GM20431 (cell line): ENCODE data around the gene ENPP5.
"Not testable (repeated sequence)": the region's sequence is repeated elsewhere in the genome, so short reads cannot be mapped to it uniquely, and the experiment has no call there.

Source experiments
- in situ Hi-C: fragments of 300-500 bp; cut with MseI, MboI; formaldehyde crosslinking; loops from one replicate; pipeline ENCODE4 v1.15.0; 2020; ENCODE audit warnings: low sequenced_read_pairs; ENCODE audit not compliant: unreplicated experiment

ENPP5 gene

DNA sequence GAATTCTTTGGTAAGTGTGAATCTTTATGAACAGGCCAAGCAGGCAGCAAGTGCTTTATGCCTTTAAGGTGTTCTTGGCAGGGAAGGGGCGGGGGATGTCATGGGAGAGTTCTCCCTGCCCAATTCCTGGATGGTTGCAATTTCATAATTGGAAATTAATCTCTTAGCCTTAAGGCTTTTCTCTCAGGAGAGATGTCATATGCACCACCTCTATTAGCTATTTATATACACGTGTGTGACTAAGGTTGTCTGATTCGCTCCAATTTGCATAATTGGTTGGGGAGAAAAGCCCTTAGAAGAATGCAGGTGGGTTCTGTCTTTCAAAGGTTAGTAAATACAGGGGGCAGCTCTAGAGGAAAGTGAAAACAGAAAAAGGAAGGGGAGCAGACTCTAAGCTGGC is 5.2 kb upstream of the ENPP5 start:
- in situ Hi-C loops, result no loop called here

GRCh38 chr6:46175446-46175845 is 4.7 kb upstream of the ENPP5 start:
- in situ Hi-C loops, result no loop called here

- in situ Hi-C loops, result no loop called here
These were observed 4.1 kb upstream of the ENPP5 start for GRCh38 chr6:46174904-46175303.

- in situ Hi-C loops, result no loop called here
These were observed 1.4 kb upstream of the ENPP5 start for GRCh38 chr6:46172176-46172575.

- in situ Hi-C loops, result no loop called here
These were observed 10.7 kb downstream of the ENPP5 start for GRCh38 chr6:46160102-46160501.

- in situ Hi-C loops, result no loop called here
These were observed 11.6 kb downstream of the ENPP5 start for GRCh38 chr6:46159229-46159628.

DNA sequence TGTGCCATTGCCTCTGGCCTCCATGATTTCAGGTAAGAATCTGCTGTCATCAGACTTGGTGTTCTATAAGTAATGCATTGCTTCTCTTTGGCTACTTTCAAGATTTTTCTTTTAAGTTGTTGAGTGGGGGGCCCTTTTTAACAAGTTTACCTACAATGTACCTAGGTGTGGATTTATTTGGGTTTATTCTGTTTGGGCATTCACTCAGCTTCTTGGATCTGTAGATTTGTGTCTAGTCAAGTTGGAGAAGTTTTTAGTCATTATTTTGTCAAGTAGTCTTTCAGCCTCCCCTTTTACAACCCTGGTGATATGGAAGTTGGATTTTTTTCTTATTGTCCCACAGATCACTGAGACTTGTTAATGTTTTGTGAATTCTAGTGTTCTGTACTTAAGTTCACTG is 14.1 kb downstream of the ENPP5 start:
- in situ Hi-C loops, result no loop called here

DNA sequence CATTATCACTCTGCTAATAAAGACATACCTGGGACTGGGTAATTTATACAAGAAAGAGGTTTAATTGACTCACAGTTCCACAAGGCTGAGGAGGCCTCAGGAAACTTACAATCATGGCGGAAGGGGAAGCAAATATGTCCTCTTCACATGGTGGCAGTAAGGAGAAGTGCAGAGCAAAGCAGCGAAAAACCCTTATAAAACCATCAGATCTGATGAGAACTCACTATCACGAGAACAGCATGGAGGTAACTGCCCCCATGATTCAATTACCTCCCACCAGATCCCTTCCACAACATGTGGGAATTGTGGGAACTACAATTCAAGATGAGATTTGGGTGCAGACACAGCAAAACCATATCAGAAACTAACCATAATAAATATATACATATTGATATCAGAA is 21.7 kb downstream of the ENPP5 start:
- in situ Hi-C loops, result not testable (repeated sequence)

DNA sequence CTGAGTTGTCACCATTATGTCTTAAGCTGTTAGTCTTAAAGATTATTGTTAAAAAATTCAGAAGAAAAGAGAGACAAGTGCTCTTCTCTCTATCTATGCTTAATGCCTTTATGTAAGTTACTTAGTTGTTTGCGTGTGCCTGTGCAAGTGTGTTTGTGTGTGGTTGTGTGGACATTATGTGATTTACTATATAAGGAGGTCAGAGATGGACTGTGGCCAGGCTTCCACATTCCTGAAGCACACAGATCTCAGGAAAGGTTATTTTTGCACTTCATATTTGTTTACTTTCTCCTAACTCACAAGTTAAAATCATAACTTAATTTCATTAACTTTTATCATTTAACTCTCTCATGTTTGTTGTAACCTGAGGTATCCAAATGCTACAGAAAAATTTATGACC is 26.5 kb downstream of the ENPP5 start:
- in situ Hi-C loops, result no loop called here

DNA sequence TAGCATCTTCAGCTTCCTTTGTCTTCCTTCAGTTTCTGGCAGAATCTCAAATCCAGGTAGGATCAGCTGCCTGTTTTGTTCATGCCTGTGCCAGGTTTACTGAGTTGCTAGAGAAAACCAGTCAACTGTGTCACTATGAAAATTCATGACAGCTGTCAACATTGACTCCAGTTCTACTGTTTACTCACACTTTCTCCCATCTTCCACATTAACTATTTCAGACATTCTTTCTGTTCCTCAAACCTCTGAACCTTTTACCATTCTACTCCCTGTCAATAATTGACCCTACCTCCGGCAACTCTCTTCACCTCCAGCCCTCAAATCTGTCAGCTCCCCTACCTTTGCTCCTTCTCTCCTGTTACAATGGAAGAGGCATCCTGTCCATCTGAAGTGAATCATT is 32.5 kb downstream of the ENPP5 start:
- in situ Hi-C loops, result no loop called here

DNA sequence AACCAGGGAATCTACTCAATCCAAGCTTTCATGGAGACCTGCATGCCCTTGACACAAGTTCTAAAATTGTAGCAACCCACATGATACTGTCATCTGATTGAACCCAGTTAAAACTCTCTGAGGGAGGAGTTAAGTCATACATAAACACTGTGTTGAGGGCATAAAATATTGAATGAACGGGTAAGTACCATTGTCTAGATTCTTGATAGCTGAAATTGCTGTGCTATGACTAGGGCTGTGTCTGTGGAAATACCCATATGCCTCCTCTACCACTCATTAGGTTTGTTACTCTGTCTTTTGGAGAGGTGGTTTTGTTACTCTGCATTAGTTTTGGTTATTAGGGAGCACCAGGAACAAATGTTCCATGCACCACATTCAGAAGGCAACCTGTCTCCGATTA is 33.4 kb downstream of the ENPP5 start:
- in situ Hi-C loops, result no loop called here

DNA sequence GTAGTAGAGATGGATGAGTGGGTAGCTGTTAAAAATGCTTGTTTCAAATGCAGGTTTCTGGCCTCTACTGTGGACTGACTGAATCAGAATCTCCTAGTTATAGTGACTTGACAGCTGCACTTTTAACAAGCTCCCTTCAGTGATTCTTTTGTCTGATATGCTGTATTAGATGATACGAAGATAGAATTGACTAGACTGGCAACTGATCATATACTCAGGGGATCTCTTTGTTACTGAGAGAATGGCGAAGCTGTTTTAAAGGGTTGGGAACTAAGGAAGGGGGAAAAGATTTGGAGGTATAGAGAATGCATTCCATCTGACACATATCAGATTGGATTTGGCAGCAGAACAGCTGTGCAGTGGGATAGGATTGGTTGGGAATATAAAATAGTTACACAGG is 33.9 kb downstream of the ENPP5 start:
- in situ Hi-C loops, result no loop called here

- in situ Hi-C loops, result no loop called here
These were observed 35.6 kb downstream of the ENPP5 start for GRCh38 chr6:46135176-46135575.

GRCh38 chr6:46134216-46134615 is 36.6 kb downstream of the ENPP5 start:
- in situ Hi-C loops, result no loop called here

DNA sequence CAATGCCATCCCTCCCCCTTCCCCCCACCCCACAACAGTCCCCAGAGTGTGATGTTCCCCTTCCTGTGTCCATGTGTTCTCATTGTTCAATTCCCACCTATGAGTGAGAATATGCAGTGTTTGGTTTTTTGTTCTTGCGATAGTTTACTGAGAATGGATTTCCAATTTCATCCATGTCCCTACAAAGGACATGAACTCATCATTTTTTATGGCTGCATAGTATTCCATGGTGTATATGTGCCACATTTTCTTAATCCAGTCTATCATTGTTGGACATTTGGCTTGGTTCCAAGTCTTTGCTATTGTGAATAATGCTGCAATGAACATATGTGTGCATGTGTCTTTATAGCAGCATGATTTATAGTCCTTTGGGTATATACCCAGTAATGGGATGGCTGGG is 39.5 kb downstream of the ENPP5 start:
- in situ Hi-C loops, result not testable (repeated sequence)

DNA sequence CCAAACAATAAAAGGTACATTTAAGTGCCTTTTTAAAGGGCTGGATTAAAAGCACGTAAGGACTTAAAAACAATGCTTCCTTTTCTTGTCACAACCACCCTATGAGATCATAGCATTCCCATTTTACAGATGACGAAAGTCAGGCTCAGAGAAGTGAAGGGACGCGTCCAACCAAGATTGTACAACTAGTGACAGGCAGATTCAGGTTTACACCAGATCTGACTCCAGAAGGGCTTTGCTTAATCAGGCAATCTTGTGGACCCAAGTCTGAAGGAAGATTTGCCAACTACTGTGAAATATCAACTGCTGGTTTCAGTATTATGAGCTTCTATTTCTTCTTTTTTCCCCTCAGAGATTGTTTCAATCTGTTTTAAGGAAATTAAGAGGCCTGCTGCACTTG is 40.1 kb downstream of the ENPP5 start:
- in situ Hi-C loops, result no loop called here

DNA sequence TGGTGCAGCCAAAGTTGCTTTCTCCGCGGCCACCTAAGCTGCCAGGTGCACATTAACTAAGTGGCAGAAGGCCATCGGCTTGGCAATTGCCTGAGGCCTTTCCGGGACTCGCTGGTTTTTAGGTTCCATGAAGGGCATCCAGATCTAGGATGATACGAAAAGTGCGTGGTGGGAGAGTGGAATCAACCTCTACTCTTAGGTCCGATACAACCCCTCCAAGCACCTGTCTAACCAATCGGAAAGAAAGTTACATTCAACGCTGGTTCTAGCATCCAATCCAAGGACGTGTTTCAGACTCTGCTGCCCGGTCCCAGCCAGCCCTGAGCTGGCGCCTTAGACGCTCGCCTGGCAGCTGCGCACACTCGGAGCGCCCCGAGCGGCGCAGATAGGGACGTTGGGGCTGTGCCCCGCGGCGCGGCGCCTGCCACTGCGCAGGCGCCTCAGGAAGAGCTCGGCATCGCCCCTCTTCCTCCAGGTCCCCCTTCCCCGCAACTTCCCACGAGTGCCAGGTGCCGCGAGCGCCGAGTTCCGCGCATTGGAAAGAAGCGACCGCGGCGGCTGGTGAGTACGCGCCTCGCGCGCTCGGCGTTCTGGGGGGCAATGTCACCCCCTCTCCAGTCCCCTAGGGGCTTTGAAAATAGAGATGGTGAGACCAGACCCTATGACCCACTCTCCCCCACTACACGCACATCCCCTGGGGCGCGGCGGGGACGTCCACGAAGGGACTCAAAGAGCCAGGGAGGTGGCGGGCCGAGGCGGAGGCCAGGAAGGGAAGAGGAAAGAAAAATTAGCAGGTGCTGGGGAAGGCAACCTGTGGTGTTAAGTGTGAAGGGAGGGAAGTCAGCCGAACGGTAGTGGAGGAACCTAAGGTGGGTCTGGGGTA is 40.9 kb downstream of the ENPP5 start, which contains the start of gene ENPP4:
TSS of gene ENPP4 (plus strand) at position 361 of the 883 bp plus-strand sequence. CDS start 9,595 bp downstream, outside the sequence.
- in situ Hi-C loops, result no loop called here

DNA sequence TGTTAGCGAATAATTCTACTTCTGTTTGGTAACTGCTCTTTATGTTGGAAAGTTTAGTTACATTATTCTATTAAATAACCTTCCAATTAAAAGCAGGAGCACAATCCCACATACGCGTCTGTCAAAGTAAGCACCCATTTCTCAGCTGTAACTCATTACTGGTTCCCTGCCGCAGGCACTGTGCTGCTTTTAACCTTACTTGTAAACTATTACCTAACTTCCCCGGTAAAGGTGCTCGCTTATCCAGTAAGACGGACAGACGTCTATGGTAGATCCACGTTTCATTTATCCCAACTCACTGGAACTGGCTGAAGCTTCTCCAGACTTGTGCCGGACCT is 41.5 kb downstream of the ENPP5 start:
- in situ Hi-C loops, result no loop called here

- in situ Hi-C loops, result no loop called here
These were observed 42.3 kb downstream of the ENPP5 start for GRCh38 chr6:46128476-46128875.

GRCh38 chr6:46119679-46120078 is 51.1 kb downstream of the ENPP5 start:
- in situ Hi-C loops, result not testable (repeated sequence)

DNA sequence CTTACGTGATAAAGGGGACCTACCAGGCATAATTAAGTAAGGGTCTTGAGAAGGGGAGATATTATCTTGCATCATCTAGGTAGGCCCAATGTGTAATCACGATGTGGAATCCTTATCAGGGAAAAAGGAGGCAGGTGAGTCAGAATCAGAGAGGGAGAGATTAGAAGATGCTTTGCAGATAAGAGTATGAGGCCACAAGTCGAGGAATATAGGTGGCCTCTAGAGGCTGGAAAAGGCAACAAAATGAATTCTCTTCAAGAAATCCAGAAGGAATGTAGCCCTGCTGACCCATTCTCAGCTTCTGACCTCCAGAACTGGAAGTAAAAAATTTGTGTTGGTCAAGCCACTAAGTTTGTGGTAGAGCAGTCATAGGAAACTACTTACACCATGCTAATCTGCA is 51.9 kb downstream of the ENPP5 start:
- in situ Hi-C loops, result no loop called here

- in situ Hi-C loops, result no loop called here
These were observed 52.6 kb downstream of the ENPP5 start for GRCh38 chr6:46118157-46118556.
